Tibial nerve (tissue), 4 donors: ENCODE data around the gene GPR108.

Experiments used
- EP300 ChIP-seq, 2 donors: sonication (generic); formaldehyde crosslinking; IDR thresholded peaks; one replicate each; pipeline ENCODE4 v1.6.1; 2017; ENCODE audit warnings: antibody characterized with exemption in 2 of 2, mild to moderate bottlenecking in 1 of 2
- POLR2A ChIP-seq, 2 donors: fragments of 450-650 bp; IDR thresholded peaks; one replicate each; pipeline ENCODE4 v1.6.1; 2017; ENCODE audit warnings: antibody characterized with exemption in 2 of 2, mild to moderate bottlenecking in 2 of 2, moderate library complexity in 2 of 2
- TF ChIP-seq, protein P1 (sequence below), 5 experiments: fragments of 200-600 bp in 3 of 5; fragments of 450-650 bp in 2 of 5; sonication (generic) in 3 of 5; IDR thresholded peaks; one replicate each; pipeline ENCODE4 v1.5.1; 2016 to 2019; ENCODE audit warnings: antibody characterized with exemption in 5 of 5, mild to moderate bottlenecking in 3 of 5, moderate library complexity in 2 of 5

DNA sequence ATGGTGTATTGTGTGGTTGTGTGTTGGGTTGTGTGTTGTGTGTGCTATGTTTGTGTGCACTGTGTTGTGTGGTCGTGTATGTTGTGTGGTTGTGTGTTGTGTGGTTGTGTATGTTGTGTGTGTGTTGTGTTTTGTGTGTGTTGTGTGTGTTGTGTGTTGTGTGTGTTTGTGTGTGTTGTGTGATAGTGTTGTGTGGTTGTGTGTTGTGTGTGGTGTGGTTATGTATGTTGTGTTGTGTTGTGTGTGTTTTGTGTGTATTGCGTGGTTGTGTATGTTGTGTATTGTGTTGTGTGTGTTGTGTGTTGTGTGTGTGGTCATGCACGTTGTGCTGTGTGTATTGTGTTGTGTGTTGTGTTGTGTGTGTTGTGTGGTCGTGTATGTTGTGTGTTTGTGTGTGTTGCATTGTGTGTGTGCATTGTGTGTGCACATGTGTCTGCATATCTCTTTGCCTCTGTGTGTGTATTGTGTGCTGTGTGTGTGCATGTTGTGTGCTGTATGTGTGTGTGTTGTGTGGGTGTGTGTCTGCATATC is 19.9 kb downstream of the GPR108 start:
- TF ChIP-seq EP300 (IDR thresholded peaks at IDR 0.05) (no peak), POLR2A (IDR thresholded peaks at IDR 0.05) (no peak)
- TF ChIP-seq, protein P1, sequence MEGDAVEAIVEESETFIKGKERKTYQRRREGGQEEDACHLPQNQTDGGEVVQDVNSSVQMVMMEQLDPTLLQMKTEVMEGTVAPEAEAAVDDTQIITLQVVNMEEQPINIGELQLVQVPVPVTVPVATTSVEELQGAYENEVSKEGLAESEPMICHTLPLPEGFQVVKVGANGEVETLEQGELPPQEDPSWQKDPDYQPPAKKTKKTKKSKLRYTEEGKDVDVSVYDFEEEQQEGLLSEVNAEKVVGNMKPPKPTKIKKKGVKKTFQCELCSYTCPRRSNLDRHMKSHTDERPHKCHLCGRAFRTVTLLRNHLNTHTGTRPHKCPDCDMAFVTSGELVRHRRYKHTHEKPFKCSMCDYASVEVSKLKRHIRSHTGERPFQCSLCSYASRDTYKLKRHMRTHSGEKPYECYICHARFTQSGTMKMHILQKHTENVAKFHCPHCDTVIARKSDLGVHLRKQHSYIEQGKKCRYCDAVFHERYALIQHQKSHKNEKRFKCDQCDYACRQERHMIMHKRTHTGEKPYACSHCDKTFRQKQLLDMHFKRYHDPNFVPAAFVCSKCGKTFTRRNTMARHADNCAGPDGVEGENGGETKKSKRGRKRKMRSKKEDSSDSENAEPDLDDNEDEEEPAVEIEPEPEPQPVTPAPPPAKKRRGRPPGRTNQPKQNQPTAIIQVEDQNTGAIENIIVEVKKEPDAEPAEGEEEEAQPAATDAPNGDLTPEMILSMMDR (IDR thresholded peaks at IDR 0.05) = no peak
